Type B pancreatic cell (in vitro differentiated cells): Measurements from ENCODE around the gene RNF141. TPM values are rescaled to one million over a fixed set of nuclear protein-coding genes. Genes with fewer than 3 reads are reported as not detected.
A peak's percentile ranks its signal among the peaks of the same experiment; 100 is the strongest.

Source experiments
- DNase-seq: peaks from one replicate; pipeline ENCODE4 v3.0.0; 2021; ENCODE audit warnings: mixed read lengths; ENCODE audit not compliant: unreplicated experiment; ENCODE audit errors: extremely low spot score
- H3K27ac Mint-ChIP-seq: 2 replicates; pipeline ENCODE4 v1.8.0; 2021; ENCODE audit warnings: mild to moderate bottlenecking, mixed read lengths
- H3K27me3 Mint-ChIP-seq: 2 replicates; pipeline ENCODE4 v1.8.0; 2021; ENCODE audit warnings: mixed read lengths
- H3K36me3 Mint-ChIP-seq: 2 replicates; pipeline ENCODE4 v1.8.0; 2021; ENCODE audit warnings: mixed read lengths
- H3K4me1 Mint-ChIP-seq: one replicate; pipeline ENCODE4 v1.8.0; 2021; ENCODE audit warnings: mixed read lengths; ENCODE audit not compliant: unreplicated experiment
- H3K4me3 Mint-ChIP-seq: 2 replicates; pipeline ENCODE4 v1.8.0; 2021; ENCODE audit warnings: mild to moderate bottlenecking, mixed read lengths
- H3K9me3 Mint-ChIP-seq: 2 replicates; pipeline ENCODE4 v1.8.0; 2021; ENCODE audit warnings: mixed read lengths
- total RNA-seq: library from RNA; stranded (reverse); gene quantifications from 2 replicates; pipeline ENCODE4 v1.2.1, GENCODE V29; 2021; ENCODE audit warnings: low replicate concordance
- TF ChIP-seq, protein P1 (sequence below): fragments of 200-600 bp; sonication (generic); conservative IDR thresholded peaks from 2 replicates; pipeline ENCODE4 v1.5.0; 2021; ENCODE audit warnings: antibody characterized with exemption, mild to moderate bottlenecking

Gene RNF141
- total RNA-seq, 1 donor from 2014 or later, result 43.2 TPM

DNA sequence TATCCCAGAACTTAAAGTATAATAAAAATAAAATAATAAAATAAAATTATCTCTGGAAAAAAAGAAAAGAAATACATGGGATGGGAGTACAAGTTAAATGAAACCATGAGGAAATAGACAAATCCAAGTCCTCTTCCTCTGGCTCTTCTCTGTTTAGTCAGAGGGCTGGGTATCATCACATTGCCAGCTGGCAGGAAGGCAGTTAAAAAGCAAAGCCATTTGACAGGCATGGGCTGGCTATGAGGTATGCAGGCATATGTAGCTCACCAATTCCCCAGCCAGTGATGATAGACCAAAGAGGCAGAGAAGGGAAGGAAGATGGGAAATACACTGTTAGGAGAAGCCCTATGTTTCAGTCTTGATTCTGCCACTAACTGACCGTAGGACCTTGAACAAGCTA, 21.0 kb upstream of the RNF141 start:
- Mint-ChIP-seq H3K4me1 (peaks cover 4% of the 10 kb centered on the region), H3K4me3 (no peak overlapping the region), H3K27ac (no peak overlapping the region), H3K27me3 (no peaks in the 10 kb centered on the region), H3K36me3 (no peaks in the 10 kb centered on the region), H3K9me3 (no peaks in the 10 kb centered on the region)
- DNase-seq, result no peak
- TF ChIP-seq, protein P1, sequence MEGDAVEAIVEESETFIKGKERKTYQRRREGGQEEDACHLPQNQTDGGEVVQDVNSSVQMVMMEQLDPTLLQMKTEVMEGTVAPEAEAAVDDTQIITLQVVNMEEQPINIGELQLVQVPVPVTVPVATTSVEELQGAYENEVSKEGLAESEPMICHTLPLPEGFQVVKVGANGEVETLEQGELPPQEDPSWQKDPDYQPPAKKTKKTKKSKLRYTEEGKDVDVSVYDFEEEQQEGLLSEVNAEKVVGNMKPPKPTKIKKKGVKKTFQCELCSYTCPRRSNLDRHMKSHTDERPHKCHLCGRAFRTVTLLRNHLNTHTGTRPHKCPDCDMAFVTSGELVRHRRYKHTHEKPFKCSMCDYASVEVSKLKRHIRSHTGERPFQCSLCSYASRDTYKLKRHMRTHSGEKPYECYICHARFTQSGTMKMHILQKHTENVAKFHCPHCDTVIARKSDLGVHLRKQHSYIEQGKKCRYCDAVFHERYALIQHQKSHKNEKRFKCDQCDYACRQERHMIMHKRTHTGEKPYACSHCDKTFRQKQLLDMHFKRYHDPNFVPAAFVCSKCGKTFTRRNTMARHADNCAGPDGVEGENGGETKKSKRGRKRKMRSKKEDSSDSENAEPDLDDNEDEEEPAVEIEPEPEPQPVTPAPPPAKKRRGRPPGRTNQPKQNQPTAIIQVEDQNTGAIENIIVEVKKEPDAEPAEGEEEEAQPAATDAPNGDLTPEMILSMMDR, result no peak

DNA sequence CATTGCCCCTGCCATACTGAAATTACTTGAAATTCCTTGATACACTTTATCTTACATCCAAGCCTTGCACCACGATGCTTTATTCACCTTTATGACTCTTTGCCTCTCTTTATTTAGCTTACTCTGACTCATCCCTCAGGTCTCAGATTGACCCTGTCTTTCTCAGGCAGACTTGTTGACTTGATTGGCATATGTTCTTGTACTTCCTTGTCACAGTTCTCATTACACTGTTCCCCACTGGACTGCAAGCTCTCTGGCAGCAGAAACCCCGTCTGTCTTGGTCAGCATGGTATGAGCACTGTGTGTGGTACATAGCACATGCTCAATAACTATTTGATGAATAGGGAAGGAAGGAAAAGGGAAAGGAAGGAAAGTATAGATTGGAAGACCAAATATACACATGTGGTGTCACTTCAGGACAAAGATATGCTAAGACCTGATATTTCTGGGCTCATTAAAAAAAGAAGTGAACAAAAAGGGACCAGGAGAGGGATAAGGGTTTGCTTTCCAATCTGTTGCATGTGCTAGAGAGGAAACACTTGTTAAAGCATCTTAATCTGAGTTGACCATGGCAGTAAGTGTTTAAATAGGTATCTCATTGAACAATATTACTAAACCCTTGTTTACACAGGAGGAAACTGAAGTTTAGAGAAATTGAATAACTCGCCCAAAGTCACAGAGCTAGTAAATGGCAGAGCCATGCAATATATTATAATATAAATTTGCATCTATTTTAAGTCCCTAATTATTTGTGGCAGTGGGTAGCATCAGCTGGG, 20.2 kb upstream of the RNF141 start:
- Mint-ChIP-seq H3K36me3 (no peaks in the 10 kb centered on the region), H3K9me3 (peaks cover 3% of the 10 kb centered on the region), H3K27ac (no peak overlapping the region), H3K4me1 (peaks cover 8% of the 10 kb centered on the region), H3K4me3 (no peak overlapping the region), H3K27me3 (no peaks in the 10 kb centered on the region)
- no peak for DNase-seq
- TF ChIP-seq, protein P1, result no peak

DNA sequence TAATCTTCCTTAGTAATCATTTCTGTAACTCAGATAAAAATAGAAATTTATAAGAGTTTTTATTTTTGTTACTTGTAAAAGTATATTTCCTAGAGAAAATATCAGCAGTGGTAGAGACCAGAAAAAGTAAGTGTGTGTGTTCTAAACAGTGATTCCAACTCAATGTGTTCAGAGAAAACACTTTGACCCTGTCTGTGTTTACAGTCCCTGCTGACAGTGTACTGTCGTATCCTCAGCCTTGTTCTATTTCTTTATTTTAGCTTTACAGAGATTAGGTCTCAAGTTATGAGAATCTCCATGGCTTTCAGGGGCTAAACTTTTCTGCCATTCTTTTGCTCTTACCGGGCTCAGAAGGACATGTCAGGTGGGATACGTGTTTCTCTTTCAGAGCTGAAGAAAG, 17.3 kb upstream of the RNF141 start:
- Mint-ChIP-seq H3K27ac (no peak overlapping the region), H3K36me3 (no peaks in the 10 kb centered on the region), H3K9me3 (peaks cover 3% of the 10 kb centered on the region), H3K4me1 (peaks cover 8% of the 10 kb centered on the region), H3K4me3 (no peak overlapping the region), H3K27me3 (no peaks in the 10 kb centered on the region)
- TF ChIP-seq, protein P1, result no peak
- no peak for DNase-seq

DNA sequence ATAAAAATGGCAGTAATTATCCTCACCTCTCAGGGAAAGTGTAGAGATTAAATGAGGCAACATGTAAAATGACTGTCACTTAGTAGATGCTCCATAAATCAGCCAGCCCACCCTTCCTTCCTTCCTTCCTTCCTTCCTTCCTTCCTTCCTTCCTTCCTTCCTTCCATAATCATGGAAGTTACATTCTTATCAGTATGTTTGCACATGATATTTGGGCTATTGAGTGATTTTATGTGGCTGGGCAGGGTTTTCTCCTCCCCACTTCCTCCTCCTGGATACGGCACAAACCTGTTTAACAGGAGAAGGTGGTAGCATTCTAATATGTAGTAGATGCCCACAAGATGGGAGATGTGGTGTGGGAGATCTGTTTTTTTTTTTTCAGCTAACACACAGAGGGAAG, 15.6 kb upstream of the RNF141 start:
- Mint-ChIP-seq H3K9me3 (peaks cover 3% of the 10 kb centered on the region), H3K36me3 (no peaks in the 10 kb centered on the region), H3K27ac (peak overlapping the region; percentile 61), H3K4me1 (peaks cover 8% of the 10 kb centered on the region), H3K4me3 (no peak overlapping the region), H3K27me3 (peaks cover under 1% of the 10 kb centered on the region)
- no peak for DNase-seq
- TF ChIP-seq, protein P1, result no peak

DNA sequence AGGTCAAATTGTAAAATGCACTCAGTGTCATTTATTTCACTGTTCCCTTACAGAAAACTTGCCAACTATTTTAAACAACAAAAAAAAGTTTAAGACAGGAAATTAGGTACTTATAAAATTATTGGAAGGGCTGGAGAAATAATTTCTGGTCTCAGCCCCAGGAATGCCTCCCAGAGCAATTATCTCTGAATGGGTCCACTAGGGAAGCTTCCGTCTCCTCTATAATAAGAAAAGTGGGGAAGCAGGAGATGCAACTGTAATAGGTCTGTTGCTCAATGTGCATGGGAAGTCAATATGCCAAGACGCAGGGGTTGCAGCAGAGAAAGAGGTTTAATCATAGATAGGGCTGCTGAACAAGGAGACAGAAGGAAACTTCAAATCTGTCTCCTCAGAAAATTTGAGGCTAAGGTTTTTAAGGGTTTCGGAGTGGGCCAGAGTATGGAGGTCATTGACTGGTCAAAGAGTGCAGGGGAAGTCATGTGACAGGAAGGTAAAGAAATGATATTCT, 10.9 kb upstream of the RNF141 start:
- Mint-ChIP-seq H3K27ac (no peak overlapping the region), H3K4me1 (peaks cover 4% of the 10 kb centered on the region), H3K36me3 (no peaks in the 10 kb centered on the region), H3K27me3 (peaks cover 8% of the 10 kb centered on the region), H3K9me3 (peaks cover 3% of the 10 kb centered on the region), H3K4me3 (no peak overlapping the region)
- TF ChIP-seq, protein P1, result no peak
- DNase-seq, result no peak
